ENCODE data around the gene CHRNE. TPM values are rescaled to one million over a fixed set of nuclear protein-coding genes. Genes with fewer than 3 reads are reported as not detected.

CHRNE gene
- total and polyA plus RNA-seq, 2 of the 13 experiments (the other 11 are each of a cell fraction or from before 2014, with no cell fraction given) = 0.53 to 0.59 TPM

DNA sequence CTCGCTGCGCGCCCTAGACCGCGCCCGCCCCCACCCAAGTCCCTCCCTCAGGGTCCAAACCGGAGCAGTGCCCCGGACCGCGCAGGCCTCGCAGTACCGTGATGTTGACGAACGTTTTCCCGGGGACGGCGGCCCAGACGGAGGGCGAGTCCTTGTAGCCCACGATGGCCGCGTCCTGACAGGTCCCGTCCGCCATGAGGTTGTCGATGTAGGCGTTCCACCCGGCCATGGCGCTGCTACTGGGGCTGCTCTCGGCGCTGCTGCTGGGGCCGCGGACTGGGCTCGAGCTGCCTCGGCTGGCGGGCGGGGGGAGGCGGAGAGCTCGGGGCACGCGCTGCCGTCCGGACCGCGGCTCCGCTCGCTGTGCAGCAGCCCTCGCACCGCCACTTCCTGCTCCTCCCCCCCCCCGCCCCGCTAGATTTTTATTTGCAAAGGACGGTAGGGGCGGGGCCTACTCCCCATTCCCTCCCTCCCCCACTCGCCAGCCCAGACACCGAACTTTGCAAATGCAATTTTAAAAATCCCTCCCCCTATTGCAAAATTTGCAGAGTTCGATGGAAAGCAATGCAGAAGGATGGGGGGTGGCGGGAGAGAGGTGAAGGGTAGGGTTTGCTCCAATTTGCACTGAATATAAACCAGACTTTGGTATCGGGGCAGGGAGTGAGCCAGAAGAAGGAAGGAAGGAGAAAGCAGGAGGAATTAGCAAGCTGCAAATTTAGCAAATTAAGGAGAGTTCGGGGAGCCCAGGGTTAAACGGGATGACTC lies 45.5 kb upstream of the CHRNE start, which contains the start of gene PFN1 (continued):
- TF ChIP-seq, protein P1, sequence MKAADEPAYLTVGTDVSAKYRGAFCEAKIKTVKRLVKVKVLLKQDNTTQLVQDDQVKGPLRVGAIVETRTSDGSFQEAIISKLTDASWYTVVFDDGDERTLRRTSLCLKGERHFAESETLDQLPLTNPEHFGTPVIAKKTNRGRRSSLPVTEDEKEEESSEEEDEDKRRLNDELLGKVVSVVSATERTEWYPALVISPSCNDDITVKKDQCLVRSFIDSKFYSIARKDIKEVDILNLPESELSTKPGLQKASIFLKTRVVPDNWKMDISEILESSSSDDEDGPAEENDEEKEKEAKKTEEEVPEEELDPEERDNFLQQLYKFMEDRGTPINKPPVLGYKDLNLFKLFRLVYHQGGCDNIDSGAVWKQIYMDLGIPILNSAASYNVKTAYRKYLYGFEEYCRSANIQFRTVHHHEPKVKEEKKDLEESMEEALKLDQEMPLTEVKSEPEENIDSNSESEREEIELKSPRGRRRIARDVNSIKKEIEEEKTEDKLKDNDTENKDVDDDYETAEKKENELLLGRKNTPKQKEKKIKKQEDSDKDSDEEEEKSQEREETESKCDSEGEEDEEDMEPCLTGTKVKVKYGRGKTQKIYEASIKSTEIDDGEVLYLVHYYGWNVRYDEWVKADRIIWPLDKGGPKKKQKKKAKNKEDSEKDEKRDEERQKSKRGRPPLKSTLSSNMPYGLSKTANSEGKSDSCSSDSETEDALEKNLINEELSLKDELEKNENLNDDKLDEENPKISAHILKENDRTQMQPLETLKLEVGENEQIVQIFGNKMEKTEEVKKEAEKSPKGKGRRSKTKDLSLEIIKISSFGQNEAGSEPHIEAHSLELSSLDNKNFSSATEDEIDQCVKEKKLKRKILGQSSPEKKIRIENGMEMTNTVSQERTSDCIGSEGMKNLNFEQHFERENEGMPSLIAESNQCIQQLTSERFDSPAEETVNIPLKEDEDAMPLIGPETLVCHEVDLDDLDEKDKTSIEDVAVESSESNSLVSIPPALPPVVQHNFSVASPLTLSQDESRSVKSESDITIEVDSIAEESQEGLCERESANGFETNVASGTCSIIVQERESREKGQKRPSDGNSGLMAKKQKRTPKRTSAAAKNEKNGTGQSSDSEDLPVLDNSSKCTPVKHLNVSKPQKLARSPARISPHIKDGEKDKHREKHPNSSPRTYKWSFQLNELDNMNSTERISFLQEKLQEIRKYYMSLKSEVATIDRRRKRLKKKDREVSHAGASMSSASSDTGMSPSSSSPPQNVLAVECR (CRISPR knock-in tag; IDR thresholded peaks at IDR 0.05; ENCODE audit: borderline replicate concordance) = peak; percentile 83
- TF ChIP-seq ZSCAN30 (CRISPR knock-in tag; IDR thresholded peaks at IDR 0.05) (peak; percentile 21; the same call in 1 of the 2 replicates), ZNF264 (CRISPR knock-in tag; IDR thresholded peaks at IDR 0.05) (peak; percentile 49; the same call in 1 of the 2 replicates), ZNF850 (CRISPR knock-in tag; conservative IDR thresholded peaks at IDR 0.05) (0 out of 2 replicates have a peak, but pooled peaks have one; percentile 45), POLR2AphosphoS2 (IDR thresholded peaks at IDR 0.05; ENCODE audit: low read depth, low read length) (no peak), ZNF460 (CRISPR knock-in tag; IDR thresholded peaks at IDR 0.05; ENCODE audit: borderline replicate concordance) (no peak; the same call in 1 of the 2 replicates), BRCA1 (CRISPR knock-in tag; IDR thresholded peaks at IDR 0.05) (0 out of 2 replicates have a peak, but pooled peaks have one; percentile 51), ZKSCAN1 (IDR thresholded peaks at IDR 0.05; ENCODE audit: low read length) (no peak), ZKSCAN5 (CRISPR knock-in tag; IDR thresholded peaks at IDR 0.05) (no peak), ZNF430 (CRISPR knock-in tag; IDR thresholded peaks at IDR 0.05) (peak; percentile 65), PRPF4 (IDR thresholded peaks at IDR 0.05; ENCODE audit: low read depth, low read length, poor library complexity, severe bottlenecking) (peak; percentile 37), ZNF891 (CRISPR knock-in tag; IDR thresholded peaks at IDR 0.05) (peak; percentile 75; the same call in 1 of the 2 replicates), FOXA1 (IDR thresholded peaks at IDR 0.05) (no peak), FOXA1 (CRISPR knock-in tag; IDR thresholded peaks at IDR 0.05) (peak; percentile 4; the same call in 1 of the 2 replicates), NR2C2 (CRISPR knock-in tag; IDR thresholded peaks at IDR 0.05; ENCODE audit: borderline replicate concordance) (0 out of 2 replicates have a peak, but pooled peaks have one; percentile 4)
- TF ChIP-seq, protein P2, sequence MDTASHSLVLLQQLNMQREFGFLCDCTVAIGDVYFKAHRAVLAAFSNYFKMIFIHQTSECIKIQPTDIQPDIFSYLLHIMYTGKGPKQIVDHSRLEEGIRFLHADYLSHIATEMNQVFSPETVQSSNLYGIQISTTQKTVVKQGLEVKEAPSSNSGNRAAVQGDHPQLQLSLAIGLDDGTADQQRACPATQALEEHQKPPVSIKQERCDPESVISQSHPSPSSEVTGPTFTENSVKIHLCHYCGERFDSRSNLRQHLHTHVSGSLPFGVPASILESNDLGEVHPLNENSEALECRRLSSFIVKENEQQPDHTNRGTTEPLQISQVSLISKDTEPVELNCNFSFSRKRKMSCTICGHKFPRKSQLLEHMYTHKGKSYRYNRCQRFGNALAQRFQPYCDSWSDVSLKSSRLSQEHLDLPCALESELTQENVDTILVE (CRISPR knock-in tag; IDR thresholded peaks at IDR 0.05) = peak; percentile 50
- TF ChIP-seq, protein P3, sequence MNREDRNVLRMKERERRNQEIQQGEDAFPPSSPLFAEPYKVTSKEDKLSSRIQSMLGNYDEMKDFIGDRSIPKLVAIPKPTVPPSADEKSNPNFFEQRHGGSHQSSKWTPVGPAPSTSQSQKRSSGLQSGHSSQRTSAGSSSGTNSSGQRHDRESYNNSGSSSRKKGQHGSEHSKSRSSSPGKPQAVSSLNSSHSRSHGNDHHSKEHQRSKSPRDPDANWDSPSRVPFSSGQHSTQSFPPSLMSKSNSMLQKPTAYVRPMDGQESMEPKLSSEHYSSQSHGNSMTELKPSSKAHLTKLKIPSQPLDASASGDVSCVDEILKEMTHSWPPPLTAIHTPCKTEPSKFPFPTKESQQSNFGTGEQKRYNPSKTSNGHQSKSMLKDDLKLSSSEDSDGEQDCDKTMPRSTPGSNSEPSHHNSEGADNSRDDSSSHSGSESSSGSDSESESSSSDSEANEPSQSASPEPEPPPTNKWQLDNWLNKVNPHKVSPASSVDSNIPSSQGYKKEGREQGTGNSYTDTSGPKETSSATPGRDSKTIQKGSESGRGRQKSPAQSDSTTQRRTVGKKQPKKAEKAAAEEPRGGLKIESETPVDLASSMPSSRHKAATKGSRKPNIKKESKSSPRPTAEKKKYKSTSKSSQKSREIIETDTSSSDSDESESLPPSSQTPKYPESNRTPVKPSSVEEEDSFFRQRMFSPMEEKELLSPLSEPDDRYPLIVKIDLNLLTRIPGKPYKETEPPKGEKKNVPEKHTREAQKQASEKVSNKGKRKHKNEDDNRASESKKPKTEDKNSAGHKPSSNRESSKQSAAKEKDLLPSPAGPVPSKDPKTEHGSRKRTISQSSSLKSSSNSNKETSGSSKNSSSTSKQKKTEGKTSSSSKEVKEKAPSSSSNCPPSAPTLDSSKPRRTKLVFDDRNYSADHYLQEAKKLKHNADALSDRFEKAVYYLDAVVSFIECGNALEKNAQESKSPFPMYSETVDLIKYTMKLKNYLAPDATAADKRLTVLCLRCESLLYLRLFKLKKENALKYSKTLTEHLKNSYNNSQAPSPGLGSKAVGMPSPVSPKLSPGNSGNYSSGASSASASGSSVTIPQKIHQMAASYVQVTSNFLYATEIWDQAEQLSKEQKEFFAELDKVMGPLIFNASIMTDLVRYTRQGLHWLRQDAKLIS (CRISPR knock-in tag; IDR thresholded peaks at IDR 0.05) = peak; percentile 88
